ENCODE measurements around the gene GALNT9. TPM values are rescaled to one million over a fixed set of nuclear protein-coding genes. Genes with fewer than 3 reads are reported as not detected.

Gene GALNT9
- total RNA-seq, 6 experiments from 2014 or later: not detected

DNA sequence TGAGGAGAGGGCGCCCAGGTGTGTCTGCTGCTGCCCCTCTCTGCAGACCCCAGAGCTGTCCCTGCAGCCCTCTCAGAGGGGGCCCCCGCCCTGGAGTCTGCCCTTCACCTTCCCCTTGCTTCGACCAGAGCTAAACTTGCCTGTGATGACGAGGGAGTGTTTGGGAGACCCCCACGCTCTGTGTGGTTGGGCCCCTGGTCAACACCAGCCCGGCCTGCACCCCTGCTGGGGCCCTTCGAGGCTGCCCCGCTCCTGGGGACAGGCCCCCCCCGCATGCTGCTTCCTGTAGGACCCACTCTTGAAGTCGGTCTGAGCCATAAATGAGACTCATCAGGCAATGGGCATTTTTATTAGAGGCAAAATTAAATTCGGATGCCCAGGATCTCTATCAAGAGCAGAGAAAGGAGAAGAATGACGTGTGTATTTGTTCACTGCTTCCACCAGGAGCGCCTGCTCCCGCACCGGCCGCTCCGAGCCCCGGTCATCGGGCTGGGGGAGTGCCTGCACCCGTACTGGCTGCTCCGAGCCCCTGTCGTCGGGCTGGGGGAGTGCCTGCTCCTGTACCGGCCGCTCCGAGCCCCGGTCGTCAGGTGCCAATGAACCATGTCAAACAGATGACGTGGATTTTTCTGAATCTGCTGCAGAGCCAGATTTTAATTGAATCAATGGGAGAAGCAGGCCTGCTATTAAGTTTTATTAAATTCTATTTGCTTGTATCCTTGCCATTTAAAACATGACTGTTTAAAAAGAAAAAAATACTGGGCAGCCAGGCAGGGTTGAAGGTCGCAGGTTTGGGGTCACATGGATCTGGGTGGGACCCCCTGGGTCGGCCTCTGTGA is 137.5 kb downstream of the GALNT9 start:
- peaks cover 22% of the 10 kb centered on the region for H3K9me3 Mint-ChIP-seq
- TF ChIP-seq, protein P1, sequence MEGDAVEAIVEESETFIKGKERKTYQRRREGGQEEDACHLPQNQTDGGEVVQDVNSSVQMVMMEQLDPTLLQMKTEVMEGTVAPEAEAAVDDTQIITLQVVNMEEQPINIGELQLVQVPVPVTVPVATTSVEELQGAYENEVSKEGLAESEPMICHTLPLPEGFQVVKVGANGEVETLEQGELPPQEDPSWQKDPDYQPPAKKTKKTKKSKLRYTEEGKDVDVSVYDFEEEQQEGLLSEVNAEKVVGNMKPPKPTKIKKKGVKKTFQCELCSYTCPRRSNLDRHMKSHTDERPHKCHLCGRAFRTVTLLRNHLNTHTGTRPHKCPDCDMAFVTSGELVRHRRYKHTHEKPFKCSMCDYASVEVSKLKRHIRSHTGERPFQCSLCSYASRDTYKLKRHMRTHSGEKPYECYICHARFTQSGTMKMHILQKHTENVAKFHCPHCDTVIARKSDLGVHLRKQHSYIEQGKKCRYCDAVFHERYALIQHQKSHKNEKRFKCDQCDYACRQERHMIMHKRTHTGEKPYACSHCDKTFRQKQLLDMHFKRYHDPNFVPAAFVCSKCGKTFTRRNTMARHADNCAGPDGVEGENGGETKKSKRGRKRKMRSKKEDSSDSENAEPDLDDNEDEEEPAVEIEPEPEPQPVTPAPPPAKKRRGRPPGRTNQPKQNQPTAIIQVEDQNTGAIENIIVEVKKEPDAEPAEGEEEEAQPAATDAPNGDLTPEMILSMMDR (IDR thresholded peaks at IDR 0.05): no peak
- peaks cover 12% of the 10 kb centered on the region for H3K36me3 Mint-ChIP-seq (ENCODE audit: low read depth)
- peaks cover 7% of the 10 kb centered on the region for H3K4me1 Mint-ChIP-seq (ENCODE audit: low read depth)
- H3K27me3 Mint-ChIP-seq (ENCODE audit: insufficient read depth): peaks cover 2% of the 10 kb centered on the region
- no peak for DNase-seq
- H3K4me3 Mint-ChIP-seq: no peak overlapping the region
- H3K27ac Mint-ChIP-seq: no peak overlapping the region

DNA sequence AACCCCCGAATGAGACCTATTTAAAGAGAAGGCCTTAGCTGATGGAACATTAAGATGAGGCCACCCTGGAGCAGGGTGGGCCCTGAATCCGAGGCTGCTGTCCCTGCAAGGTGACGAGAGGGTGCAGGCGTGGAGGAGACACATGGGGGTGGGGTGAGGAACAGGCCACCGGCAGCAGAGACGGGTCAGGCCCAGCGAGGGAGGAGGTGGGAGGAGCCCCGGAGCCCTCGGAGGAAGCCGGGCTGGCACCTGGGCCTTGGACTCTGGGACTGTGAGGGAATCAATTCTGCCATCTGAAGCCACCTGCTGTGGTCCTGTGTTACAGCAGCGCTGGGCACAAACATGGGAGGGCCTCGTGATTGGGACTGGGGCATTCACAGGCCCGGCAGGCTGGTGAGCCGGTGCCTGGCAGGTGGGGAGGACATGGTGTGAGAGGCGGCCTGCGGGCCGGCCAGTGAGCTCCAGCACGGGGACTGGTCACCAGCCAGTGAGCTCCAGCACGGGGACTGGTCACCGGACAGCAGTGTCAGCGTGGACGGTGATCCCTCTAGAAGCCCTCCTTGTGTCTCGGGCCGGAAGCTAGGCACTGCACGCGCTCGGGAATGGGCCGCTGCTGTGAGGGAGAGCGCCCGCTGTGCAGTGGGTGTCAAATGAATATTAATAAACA is 138.4 kb downstream of the GALNT9 start:
- Mint-ChIP-seq H3K27me3 (ENCODE audit: insufficient read depth) (peaks cover 2% of the 10 kb centered on the region), H3K4me3 (no peak overlapping the region; the same call in 1 of the 2 replicates), H3K36me3 (ENCODE audit: low read depth) (peaks cover 12% of the 10 kb centered on the region), H3K9me3 (peaks cover 22% of the 10 kb centered on the region), H3K4me1 (ENCODE audit: low read depth) (peaks cover 7% of the 10 kb centered on the region), H3K27ac (no peak overlapping the region)
- TF ChIP-seq, protein P1 (IDR thresholded peaks at IDR 0.05): no peak
- no peak for DNase-seq

DNA sequence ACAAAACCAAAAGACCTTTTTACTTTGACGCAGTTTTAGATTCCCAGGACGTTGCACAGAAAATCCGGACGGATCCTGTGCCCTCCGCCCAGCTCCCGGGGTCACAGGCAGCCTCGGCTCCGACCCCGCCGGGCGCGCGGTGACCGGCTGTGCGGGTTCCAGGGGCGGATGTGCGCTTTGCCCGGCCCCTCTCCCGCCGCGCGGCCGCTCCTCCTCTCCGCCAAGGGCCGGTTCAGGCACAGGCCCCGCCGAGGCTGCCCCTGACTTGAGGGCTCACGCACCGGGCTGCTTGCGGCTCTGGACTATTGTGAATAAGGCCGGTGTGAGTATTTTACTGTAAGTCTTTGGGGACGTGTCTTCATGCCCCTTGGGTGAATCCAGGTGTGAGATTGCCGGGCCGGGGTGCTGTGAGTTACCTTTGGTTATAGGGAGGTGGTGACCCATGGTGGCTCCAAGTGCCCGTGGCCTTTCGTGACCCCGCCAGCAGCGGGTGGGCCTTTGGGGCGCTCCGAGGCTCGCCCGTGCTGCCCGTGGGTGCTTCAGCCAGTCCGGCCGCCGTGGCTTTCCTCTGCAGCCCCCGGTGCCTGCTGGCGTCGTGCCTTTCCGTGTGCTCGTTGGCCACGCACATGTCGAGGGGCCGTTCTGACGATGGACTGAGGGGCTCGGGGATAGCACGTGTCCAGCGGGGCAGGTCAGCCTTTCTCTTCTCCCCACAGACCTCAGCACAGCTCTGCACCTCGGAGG is 139.2 kb downstream of the GALNT9 start:
- peaks cover 22% of the 10 kb centered on the region for H3K9me3 Mint-ChIP-seq
- H3K36me3 Mint-ChIP-seq (ENCODE audit: low read depth): peaks cover 12% of the 10 kb centered on the region
- TF ChIP-seq, protein P1 (IDR thresholded peaks at IDR 0.05): no peak
- peak overlapping the region; percentile 95 for H3K4me3 Mint-ChIP-seq
- no peak for DNase-seq
- H3K27me3 Mint-ChIP-seq (ENCODE audit: insufficient read depth): peaks cover 7% of the 10 kb centered on the region
- peaks cover 7% of the 10 kb centered on the region for H3K4me1 Mint-ChIP-seq (ENCODE audit: low read depth)
- peak overlapping the region; percentile 56; the same call in 1 of the 2 replicates for H3K27ac Mint-ChIP-seq

DNA sequence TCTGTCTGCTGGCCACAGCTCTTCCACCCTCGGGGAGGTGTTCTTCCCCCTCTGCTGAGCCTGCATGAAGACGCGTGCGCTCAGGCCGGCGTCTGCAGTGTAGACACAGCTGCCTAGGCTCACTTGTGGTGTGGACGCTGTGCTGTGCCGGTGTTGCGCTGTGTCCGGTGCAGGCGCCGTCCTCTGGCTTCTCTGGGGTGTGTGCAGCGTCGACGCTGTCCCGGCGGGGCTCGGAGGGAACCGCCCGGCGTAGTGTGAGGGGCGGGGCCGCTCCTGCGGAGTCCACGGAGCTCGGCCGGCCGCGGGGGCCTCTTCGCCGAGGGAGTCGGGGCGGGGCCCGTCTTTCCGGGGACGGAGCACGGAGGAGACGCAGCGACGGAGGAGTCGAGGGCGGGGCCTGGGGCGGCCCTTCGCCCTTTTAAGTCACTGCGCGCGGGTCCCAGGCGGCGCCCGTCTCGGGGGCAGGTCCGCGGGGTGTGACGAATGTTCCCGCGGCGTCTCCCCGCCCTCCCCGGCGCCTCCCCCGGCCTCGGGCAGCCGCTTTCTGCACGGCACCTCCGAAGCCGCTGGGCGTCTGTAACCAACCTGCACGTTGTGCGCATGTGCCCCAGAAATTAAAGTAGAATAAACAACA is 139.9 kb downstream of the GALNT9 start:
- peaks cover 17% of the 10 kb centered on the region for H3K9me3 Mint-ChIP-seq
- TF ChIP-seq, protein P1 (IDR thresholded peaks at IDR 0.05): peak; percentile 9; the same call in 1 of the 2 replicates

DNA sequence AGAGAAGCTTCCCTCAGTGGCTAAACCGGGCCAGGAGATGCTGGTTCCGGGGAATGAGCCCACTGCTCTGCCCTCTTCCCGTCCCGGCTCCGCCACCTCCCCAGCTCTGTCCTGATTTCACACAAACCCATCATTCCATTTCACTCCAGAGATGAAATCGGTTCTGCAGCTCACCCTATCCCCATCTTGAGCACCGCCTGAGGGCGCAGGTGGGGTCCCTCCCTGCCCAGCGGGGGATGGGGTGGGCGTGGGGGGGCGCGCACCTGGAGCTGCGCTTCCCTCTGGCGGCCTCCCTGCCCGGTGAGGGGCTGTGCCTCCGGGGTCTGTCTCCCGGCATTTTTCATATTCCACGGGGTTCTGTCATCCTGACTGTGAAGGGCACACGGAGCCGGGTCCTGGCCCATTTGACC is 140.5 kb downstream of the GALNT9 start:
- Mint-ChIP-seq H3K27me3 (ENCODE audit: insufficient read depth) (peaks cover 11% of the 10 kb centered on the region), H3K4me3 (peak overlapping the region; percentile 95), H3K27ac (peak overlapping the region; percentile 74), H3K4me1 (ENCODE audit: low read depth) (peaks cover 7% of the 10 kb centered on the region), H3K36me3 (ENCODE audit: low read depth) (peaks cover 8% of the 10 kb centered on the region), H3K9me3 (peaks cover 12% of the 10 kb centered on the region)
- DNase-seq: no peak
- TF ChIP-seq, protein P1 (IDR thresholded peaks at IDR 0.05): no peak

More for the DNA sequence above, 139.9 kb downstream of the GALNT9 start:
- Mint-ChIP-seq H3K36me3 (ENCODE audit: low read depth) (peaks cover 12% of the 10 kb centered on the region), H3K4me1 (ENCODE audit: low read depth) (peaks cover 7% of the 10 kb centered on the region), H3K27me3 (ENCODE audit: insufficient read depth) (peaks cover 11% of the 10 kb centered on the region), H3K4me3 (peak overlapping the region; percentile 95), H3K27ac (peak overlapping the region; percentile 74)
- peak; percentile 89 for DNase-seq
